Testis (tissue), 3 donors: ENCODE measurements around the gene C12orf42. TPM values are rescaled to one million over a fixed set of nuclear protein-coding genes. Genes with fewer than 3 reads are reported as not detected.

Experiments used
- DNase-seq: peaks from one replicate; pipeline ENCODE4 v3.0.0-alpha.2; 2019
- H3K27ac ChIP-seq, 2 donors: fragments of 200-600 bp; sonication (generic); one replicate each; pipeline ENCODE4 v1.5.1; 2019
- H3K27me3 ChIP-seq: fragments of 200-600 bp; sonication (generic); one replicate; pipeline ENCODE4 v1.5.1; 2019
- H3K36me3 ChIP-seq: fragments of 200-600 bp; sonication (generic); one replicate; pipeline ENCODE4 v1.5.1; 2017; ENCODE audit warnings: low read depth; ENCODE audit errors: missing control alignments
- H3K4me1 ChIP-seq: fragments of 200-600 bp; sonication (generic); one replicate; pipeline ENCODE4 v1.5.1; 2019
- H3K4me3 ChIP-seq, 2 donors: fragments of 200-600 bp; sonication (generic); one replicate each; pipeline ENCODE4 v1.5.1; 2017 to 2019
- H3K9me3 ChIP-seq: fragments of 200-600 bp; sonication (generic); one replicate; pipeline ENCODE4 v1.5.1; 2017
- POLR2A ChIP-seq: fragments of 450-650 bp; IDR thresholded peaks from one replicate; pipeline ENCODE4 v1.6.1; 2017; ENCODE audit warnings: antibody characterized with exemption, mild to moderate bottlenecking, moderate library complexity
- WGBS, 2 donors: methylation state at CpG; one replicate each; pipeline ENCODE4 v1.1.5; 2018; 5-methylcytosine and 5-hydroxymethylcytosine counted together
- intact Hi-C: fragments of 100-400 bp; cut with DNase I; formaldehyde crosslinking; loops from one replicate; pipeline ENCODE4 v1.15.1; 2023; ENCODE audit warnings: low total_unique reads
- polyA plus RNA-seq: library from polyadenylated mRNA; stranded (reverse); fragments of 350-450 nt; fragmentation: Illumina TruSeq; extraction: RNeasy Lipid Tissue Mini Kit (QIAGEN cat#74804); gene quantifications from one replicate; pipeline ENCODE4 v1.2.3, GENCODE V29; 2014; ENCODE audit warnings: low read depth, low replicate concordance; ENCODE audit not compliant: insufficient read depth
- total RNA-seq, 2 donors: library from RNA; depleted of rRNA; stranded (reverse); fragments of >200 nt; gene quantifications; one replicate each; pipeline ENCODE4 v1.2.3, GENCODE V29; 2016
- TF ChIP-seq, protein P1 (sequence below), 3 experiments: fragments of 450-650 bp in 2 of 3; fragments of 200-600 bp in 1 of 3; sonication (generic) in 1 of 3; IDR thresholded peaks; one replicate each; pipeline ENCODE4 v1.5.1; 2016 to 2019; ENCODE audit warnings: antibody characterized with exemption in 3 of 3, mild to moderate bottlenecking in 2 of 3, moderate library complexity in 1 of 3

The C12orf42 gene
- total and polyA plus RNA-seq, 3 donors from 2014 or later: 22.5 to 57.9 (median 46.8) TPM

DNA sequence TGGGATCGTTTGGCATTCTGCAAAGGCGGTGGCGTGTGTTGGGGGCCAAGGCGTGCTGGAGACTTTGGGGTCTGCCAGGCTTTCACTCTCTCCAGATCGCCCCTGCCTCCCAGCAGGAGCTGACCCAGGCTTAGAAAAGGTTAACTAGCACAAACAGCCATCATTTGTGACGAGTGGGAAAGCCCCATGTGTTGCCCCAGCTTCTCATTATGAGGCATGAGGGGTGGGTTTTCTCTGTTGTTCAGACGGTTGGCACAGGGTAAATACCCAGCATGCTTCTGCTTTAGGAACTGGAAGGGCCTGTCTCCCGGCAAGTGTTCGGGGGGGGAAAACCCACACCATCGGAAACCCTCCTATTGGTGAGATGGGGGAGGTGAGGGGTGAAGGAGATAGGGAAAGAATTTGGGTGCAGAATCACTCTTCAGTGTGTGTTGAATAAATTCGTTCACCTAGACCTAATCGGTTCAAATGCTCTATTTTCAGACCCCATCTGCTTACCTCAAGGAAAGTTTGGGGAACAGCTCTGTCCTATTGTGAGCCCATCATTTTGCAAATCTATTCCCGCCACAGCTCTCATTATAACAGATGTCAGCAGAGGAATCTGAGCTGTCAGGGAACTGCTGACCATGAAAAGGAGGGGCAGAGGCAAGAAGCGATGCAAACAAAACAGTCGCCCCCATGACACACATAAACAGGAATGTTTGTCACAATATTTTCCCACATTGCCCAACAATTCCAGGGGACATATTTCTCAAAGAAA lies 34.7 kb upstream of the C12orf42 start:
- TF ChIP-seq POLR2A: no peak
- TF ChIP-seq, protein P1, sequence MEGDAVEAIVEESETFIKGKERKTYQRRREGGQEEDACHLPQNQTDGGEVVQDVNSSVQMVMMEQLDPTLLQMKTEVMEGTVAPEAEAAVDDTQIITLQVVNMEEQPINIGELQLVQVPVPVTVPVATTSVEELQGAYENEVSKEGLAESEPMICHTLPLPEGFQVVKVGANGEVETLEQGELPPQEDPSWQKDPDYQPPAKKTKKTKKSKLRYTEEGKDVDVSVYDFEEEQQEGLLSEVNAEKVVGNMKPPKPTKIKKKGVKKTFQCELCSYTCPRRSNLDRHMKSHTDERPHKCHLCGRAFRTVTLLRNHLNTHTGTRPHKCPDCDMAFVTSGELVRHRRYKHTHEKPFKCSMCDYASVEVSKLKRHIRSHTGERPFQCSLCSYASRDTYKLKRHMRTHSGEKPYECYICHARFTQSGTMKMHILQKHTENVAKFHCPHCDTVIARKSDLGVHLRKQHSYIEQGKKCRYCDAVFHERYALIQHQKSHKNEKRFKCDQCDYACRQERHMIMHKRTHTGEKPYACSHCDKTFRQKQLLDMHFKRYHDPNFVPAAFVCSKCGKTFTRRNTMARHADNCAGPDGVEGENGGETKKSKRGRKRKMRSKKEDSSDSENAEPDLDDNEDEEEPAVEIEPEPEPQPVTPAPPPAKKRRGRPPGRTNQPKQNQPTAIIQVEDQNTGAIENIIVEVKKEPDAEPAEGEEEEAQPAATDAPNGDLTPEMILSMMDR (IDR thresholded peaks at IDR 0.05): no peak
- Histone ChIP-seq H3K27ac (no peak overlapping the region), H3K4me1 (no peaks in the 10 kb centered on the region), H3K27me3 (no peaks in the 10 kb centered on the region), H3K9me3 (no peaks in the 10 kb centered on the region), H3K36me3 (no peaks in the 10 kb centered on the region), H3K4me3 (no peak overlapping the region)
- DNase-seq: no peak
- intact Hi-C loops: no loop called here
- WGBS, 2 donors: 49% methylated on average over 15 of the region's 15 CpGs

DNA sequence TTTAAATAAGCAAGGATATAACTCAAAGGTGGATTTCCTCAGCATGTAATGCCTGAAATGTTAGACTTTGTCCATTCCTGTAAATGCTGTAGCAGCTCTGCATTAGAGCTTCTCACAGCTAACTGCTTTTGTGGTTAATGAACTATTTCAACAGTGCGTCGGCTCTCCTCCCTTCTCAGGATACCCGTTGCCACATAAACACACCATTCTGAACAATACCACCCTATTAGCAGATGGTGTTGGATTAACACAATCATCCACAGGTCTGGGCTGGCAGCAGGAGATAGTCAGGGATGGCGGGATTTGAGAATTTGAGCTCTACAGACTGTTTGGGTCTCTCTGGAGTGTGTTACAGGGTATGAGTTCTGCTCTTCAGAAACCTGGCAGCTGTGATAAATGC lies 33.5 kb upstream of the C12orf42 start:
- TF ChIP-seq POLR2A: no peak
- TF ChIP-seq, protein P1 (IDR thresholded peaks at IDR 0.05): no peak
- H3K4me3 ChIP-seq: no peak overlapping the region
- WGBS, 2 donors: 77 to 84% methylated on average over 4 of the region's 4 CpGs
- H3K27me3 ChIP-seq: no peaks in the 10 kb centered on the region
- H3K36me3 ChIP-seq: no peaks in the 10 kb centered on the region
- no peaks in the 10 kb centered on the region for H3K9me3 ChIP-seq
- H3K27ac ChIP-seq: no peak overlapping the region
- DNase-seq: no peak
- H3K4me1 ChIP-seq: no peaks in the 10 kb centered on the region
- intact Hi-C loops: no loop called here

DNA sequence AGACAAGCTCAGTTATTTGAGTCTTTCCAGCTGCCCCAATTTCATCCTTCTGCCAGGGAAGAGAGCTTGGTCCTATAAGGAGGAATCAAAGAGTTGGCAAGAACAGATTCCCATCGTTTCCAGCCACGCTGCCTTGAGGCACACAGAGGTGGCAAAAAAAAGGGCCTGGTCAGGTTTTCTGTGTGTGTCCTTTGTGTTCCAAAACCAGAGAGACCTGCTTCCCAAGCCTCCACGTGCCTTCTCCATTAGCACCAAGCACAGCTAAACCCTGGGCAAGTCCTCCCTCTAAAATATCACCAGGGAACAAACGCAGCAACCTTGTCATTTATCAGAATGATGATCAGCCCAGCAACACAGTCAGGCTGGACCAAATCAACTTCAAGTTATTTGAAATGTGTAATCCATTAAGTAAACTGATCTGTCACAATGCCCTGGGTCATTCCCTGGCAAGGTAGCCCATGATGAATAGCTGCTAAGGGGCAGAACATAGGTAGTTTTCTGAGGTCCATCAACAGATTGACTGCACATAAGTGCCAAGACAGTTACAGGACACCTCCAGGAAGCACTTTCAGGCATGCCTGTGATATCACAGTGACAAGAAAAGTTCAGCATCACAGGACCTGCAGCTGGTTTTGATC lies 28.6 kb upstream of the C12orf42 start:
- Histone ChIP-seq H3K4me3 (no peak overlapping the region), H3K27me3 (no peaks in the 10 kb centered on the region), H3K9me3 (no peaks in the 10 kb centered on the region), H3K27ac (no peak overlapping the region), H3K4me1 (no peaks in the 10 kb centered on the region), H3K36me3 (no peaks in the 10 kb centered on the region)
- intact Hi-C loops: no loop called here
- TF ChIP-seq, protein P1 (IDR thresholded peaks at IDR 0.05): no peak
- DNase-seq: no peak
- WGBS, 2 donors: 84 to 88% methylated on average over 4 of the region's 4 CpGs

DNA sequence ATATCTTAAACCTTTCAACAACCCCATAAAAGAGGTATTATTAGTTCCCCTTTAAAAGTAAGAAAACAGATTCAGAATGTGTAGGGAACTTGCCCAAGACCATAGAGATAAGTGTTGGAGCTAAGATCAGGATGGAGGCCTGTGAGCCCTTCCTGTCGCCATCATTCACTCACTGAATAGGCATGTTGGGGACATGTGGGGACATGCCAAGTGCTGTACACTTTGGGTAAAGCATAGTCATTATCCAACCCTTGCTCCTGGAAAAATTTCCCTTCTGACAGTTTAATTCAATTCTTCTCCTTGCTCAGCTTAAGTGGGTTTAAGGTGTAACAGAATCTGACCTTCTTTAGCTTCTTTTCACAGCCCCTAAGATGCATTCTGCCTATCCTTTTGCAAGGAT lies 28.0 kb upstream of the C12orf42 start:
- H3K27ac ChIP-seq: no peak overlapping the region
- H3K9me3 ChIP-seq: no peaks in the 10 kb centered on the region
- no peaks in the 10 kb centered on the region for H3K4me1 ChIP-seq
- no peak for DNase-seq
- TF ChIP-seq, protein P1 (IDR thresholded peaks at IDR 0.05): no peak
- no peak for TF ChIP-seq POLR2A
- no peak overlapping the region for H3K4me3 ChIP-seq
- no peaks in the 10 kb centered on the region for H3K27me3 ChIP-seq
- 85 to 95% methylated on average over 1 of the region's 1 CpG for WGBS, 2 donors
- intact Hi-C loops: no loop called here
- H3K36me3 ChIP-seq: no peaks in the 10 kb centered on the region
